SK-N-SH (cell line): ENCODE measurements around the gene SMYD1. TPM values are rescaled to one million over a fixed set of nuclear protein-coding genes. Genes with fewer than 3 reads are reported as not detected.

Experiments
- CTCF ChIP-seq: fragments of 200-600 bp; sonication (generic); IDR thresholded peaks from 2 replicates; pipeline ENCODE4 v1.6.1; 2017; ENCODE audit warnings: antibody characterized with exemption, mild to moderate bottlenecking, moderate library complexity
- EZH2phosphoT487 ChIP-seq: fragments of 200-600 bp; sonication (generic); IDR thresholded peaks from 2 replicates; pipeline ENCODE4 v1.6.1; 2017; ENCODE audit warnings: low read depth, mixed run types, mild to moderate bottlenecking, antibody characterized with exemption, moderate library complexity, borderline replicate concordance
- FOSL2 ChIP-seq: IDR thresholded peaks from 2 replicates; pipeline ENCODE4 v1.4.0; 2012; ENCODE audit warnings: low read depth, mild to moderate bottlenecking, moderate library complexity, borderline replicate concordance
- FOXJ3 ChIP-seq: sonication (generic); formaldehyde crosslinking; IDR thresholded peaks from 2 replicates; pipeline ENCODE4 v1.5.1; 2020; ENCODE audit warnings: mild to moderate bottlenecking, missing genetic modification reagents
- FOXM1 ChIP-seq: IDR thresholded peaks from 2 replicates; pipeline ENCODE4 v1.4.0; 2012; ENCODE audit warnings: low read depth, mild to moderate bottlenecking
- GABPA ChIP-seq: IDR thresholded peaks from 2 replicates; pipeline ENCODE4 v1.4.0; 2012; ENCODE audit warnings: low read depth, mild to moderate bottlenecking
- IRF3 ChIP-seq: fragments of 150-350 bp; IDR thresholded peaks from 2 replicates; pipeline ENCODE4 v1.6.1; 2016; ENCODE audit warnings: mild to moderate bottlenecking, low read depth, low read length
- JUND ChIP-seq: IDR thresholded peaks from 2 replicates; pipeline ENCODE4 v1.4.0; 2012
- MEF2A ChIP-seq: IDR thresholded peaks from 2 replicates; pipeline ENCODE4 v1.4.0; 2012; ENCODE audit warnings: low read depth, borderline replicate concordance
- MXI1 ChIP-seq: IDR thresholded peaks from 2 replicates; pipeline ENCODE4 v1.6.1; 2012; ENCODE audit warnings: mild to moderate bottlenecking, low read depth, low read length, improper control_type of control experiment
- NRF1 ChIP-seq: IDR thresholded peaks from 2 replicates; pipeline ENCODE4 v1.6.1; 2012; ENCODE audit warnings: low read depth, mild to moderate bottlenecking, low read length
- RAD21 ChIP-seq: IDR thresholded peaks from 2 replicates; pipeline ENCODE4 v1.6.1; 2012; ENCODE audit warnings: mild to moderate bottlenecking, low read length
- RCOR1 ChIP-seq: fragments of 150-350 bp; IDR thresholded peaks from 2 replicates; pipeline ENCODE4 v1.6.1; 2017; ENCODE audit warnings: antibody characterized with exemption, low read length
- REST ChIP-seq: IDR thresholded peaks from 2 replicates; pipeline ENCODE4 v1.6.1; 2012; ENCODE audit warnings: mild to moderate bottlenecking, low read depth, low read length, moderate library complexity
- RFX5 ChIP-seq: IDR thresholded peaks from 2 replicates; pipeline ENCODE4 v1.6.1; 2012; ENCODE audit warnings: mild to moderate bottlenecking, improper control_type of control experiment, low read length
- RXRA ChIP-seq: IDR thresholded peaks from 2 replicates; pipeline ENCODE4 v1.4.0; 2012; ENCODE audit warnings: low read depth, mild to moderate bottlenecking, borderline replicate concordance
- SMC3 ChIP-seq: IDR thresholded peaks from 2 replicates; pipeline ENCODE4 v1.6.1; 2012; ENCODE audit warnings: low read depth, low read length, improper control_type of control experiment
- TAF1 ChIP-seq: IDR thresholded peaks from 2 replicates; pipeline ENCODE4 v1.6.1; 2012; ENCODE audit warnings: low read depth, mild to moderate bottlenecking, low read length, moderate library complexity, borderline replicate concordance
- TCF12 ChIP-seq: IDR thresholded peaks from 2 replicates; pipeline ENCODE4 v1.4.0; 2012
- TEAD4 ChIP-seq: IDR thresholded peaks from 2 replicates; pipeline ENCODE4 v1.4.0; 2012; ENCODE audit warnings: mild to moderate bottlenecking, borderline replicate concordance; ENCODE audit not compliant: insufficient read depth
- polyA plus RNA-seq, 3 experiments: library from polyadenylated mRNA; depleted of rRNA; stranded (reverse); fragments of >200 nt; gene quantifications; 2 replicates each; pipeline ENCODE4 v1.2.3, GENCODE V29; 2012
- TF ChIP-seq, protein P1 (sequence below): IDR thresholded peaks from 2 replicates; pipeline ENCODE4 v1.4.0; 2012; ENCODE audit warnings: low read depth
- TF ChIP-seq, protein P2 (sequence below): fragments of 150-350 bp; IDR thresholded peaks from 2 replicates; pipeline ENCODE4 v1.6.1; 2017; ENCODE audit warnings: antibody characterized with exemption, low read length, low read depth, borderline replicate concordance

SMYD1 gene
- polyA plus RNA-seq, 1 of the 3 experiments (the other 2 are of a cell fraction): not detected

GRCh38 chr2:88159955-88160415 lies 92.4 kb downstream of the SMYD1 start (continued):
- TF ChIP-seq REST (no peak), FOXM1 (no peak), RFX5 (no peak), SMC3 (peak; percentile 93), MEF2A (no peak), RCOR1 (no peak), EZH2phosphoT487 (no peak), FOXJ3 (CRISPR knock-in tag) (no peak), MXI1 (no peak), GABPA (no peak), TAF1 (no peak), NRF1 (peak; percentile 31; the same call in 1 of the 2 replicates), IRF3 (no peak), TCF12 (no peak; the same call in 1 of the 2 replicates), TEAD4 (no peak), RXRA (no peak), JUND (no peak), CTCF (peak; percentile 92), FOSL2 (no peak), RAD21 (peak; percentile 94)
- TF ChIP-seq, protein P1, sequence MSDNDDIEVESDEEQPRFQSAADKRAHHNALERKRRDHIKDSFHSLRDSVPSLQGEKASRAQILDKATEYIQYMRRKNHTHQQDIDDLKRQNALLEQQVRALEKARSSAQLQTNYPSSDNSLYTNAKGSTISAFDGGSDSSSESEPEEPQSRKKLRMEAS: no peak
- TF ChIP-seq, protein P2, sequence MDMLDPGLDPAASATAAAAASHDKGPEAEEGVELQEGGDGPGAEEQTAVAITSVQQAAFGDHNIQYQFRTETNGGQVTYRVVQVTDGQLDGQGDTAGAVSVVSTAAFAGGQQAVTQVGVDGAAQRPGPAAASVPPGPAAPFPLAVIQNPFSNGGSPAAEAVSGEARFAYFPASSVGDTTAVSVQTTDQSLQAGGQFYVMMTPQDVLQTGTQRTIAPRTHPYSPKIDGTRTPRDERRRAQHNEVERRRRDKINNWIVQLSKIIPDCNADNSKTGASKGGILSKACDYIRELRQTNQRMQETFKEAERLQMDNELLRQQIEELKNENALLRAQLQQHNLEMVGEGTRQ: no peak
